Right cardiac atrium (tissue), 5 donors: Measurements from ENCODE around the gene SESN1. TPM values are rescaled to one million over a fixed set of nuclear protein-coding genes. Genes with fewer than 3 reads are reported as not detected.
A peak's percentile ranks its signal among the peaks of the same experiment; 100 is the strongest.
"Not testable (repeated sequence)": the region's sequence is repeated elsewhere in the genome, so short reads cannot be mapped to it uniquely, and the experiment has no call there.

Experiments
- ATAC-seq, 2 donors: fragments of 200-7000 bp; cut with Tn5 transposase; one replicate each; pipeline versions ENCODE4 v1.8.0 to v1.9.1; 2020; ENCODE audit warnings: moderate library complexity in 2 of 2, mild to moderate bottlenecking in 1 of 2
- DNase-seq, 3 donors: peaks; one replicate each; pipeline ENCODE4 v3.0.0-alpha.2; 2020
- H3K27ac ChIP-seq: one replicate; pipeline ENCODE4 v1.5.1; 2013; ENCODE audit warnings: mild to moderate bottlenecking, low read length, control low read depth, moderate library complexity
- H3K27me3 ChIP-seq: one replicate; pipeline ENCODE4 v1.6.1; 2013; ENCODE audit not compliant: control insufficient read depth, insufficient read depth
- H3K4me1 ChIP-seq: one replicate; pipeline ENCODE4 v1.6.1; 2013; ENCODE audit warnings: low read length; ENCODE audit not compliant: control insufficient read depth, insufficient read depth
- H3K4me3 ChIP-seq: one replicate; pipeline ENCODE4 v1.5.1; 2013; ENCODE audit warnings: low read length, control low read depth
- H3K9me3 ChIP-seq: one replicate; pipeline ENCODE4 v1.6.1; 2013; ENCODE audit warnings: low read length; ENCODE audit not compliant: control insufficient read depth
- WGBS: extraction: QIAGEN DNeasy Blood & Tissue Kit; methylation state at CpG from one replicate; pipeline ENCODE4 v1.1.7; 2013; 5-methylcytosine and 5-hydroxymethylcytosine counted together
- intact Hi-C, 4 donors: fragments of 100-400 bp; cut with DNase I; formaldehyde crosslinking; loops; one replicate each; pipeline versions ENCODE4 v1.11.0 to v1.14.0; 2022 to 2023
- polyA plus RNA-seq: library from polyadenylated mRNA; stranded (reverse); fragments of 200-250 nt; gene quantifications from one replicate; pipeline ENCODE4 v1.2.3, GENCODE V29; 2013
- total RNA-seq, 4 donors: library from RNA; stranded (reverse); fragmentation: NEBNext Ultra II Directional; extraction: Animal tissue kit (Norgen Biotek cat#: 25700); gene quantifications; one replicate each; pipeline ENCODE4 v1.2.1, GENCODE V29; 2021
- donor health status: healthy with polysubstance abuse.
- donor health status: DM: no; HTN: yes; CAD: no.
- donor health status: DM: no; HTN: no; CAD: no.
- donor health status: DM: no; HTN: yes; CAD: no; lungs with severe emphysema.
- donor health status: DM: yes; HTN: yes; CAD: no.

SESN1 gene
- total and polyA plus RNA-seq, 5 donors = 26.5 to 60.5 (median 40.8) TPM

GRCh38 chr6:109095036-109095834 lies 589 bp upstream of the SESN1 start, which contains the start of gene CEP57L1:
CEP57L1 (plus strand) TSS chr6:109095507; CDS start chr6:109145222, 49,715 bp downstream.
- ATAC-seq = peak; percentile 81 to 86
- DNase-seq = peak; percentile 100
- Histone ChIP-seq H3K9me3 (no peaks in the 10 kb centered on the region), H3K4me1 (peaks cover 3% of the 10 kb centered on the region), H3K27me3 (no peaks in the 10 kb centered on the region), H3K4me3 (peak within 1 kb of the TSS; percentile 85), H3K27ac (peak within 1 kb of the TSS; percentile 94)
- intact Hi-C loops = loop anchor here in 2 of 4 donors (10.0 kb wide), 1 partner anchor 290 kb away; the partner anchor contains the start of gene CD164 (in 2 of the 2)
- under 1% methylated on average over 49 of the region's 49 CpGs for WGBS

GRCh38 chr6:109093732-109094415 lies 772 bp downstream of the SESN1 start:
- no peak for ATAC-seq
- under 1% methylated on average over 19 of the region's 19 CpGs for WGBS
- intact Hi-C loops = loop anchor here in 2 of 4 donors (10.0 kb wide), 1 partner anchor 291 kb away; the partner anchor contains the start of gene CD164 (in 2 of the 2)

DNA sequence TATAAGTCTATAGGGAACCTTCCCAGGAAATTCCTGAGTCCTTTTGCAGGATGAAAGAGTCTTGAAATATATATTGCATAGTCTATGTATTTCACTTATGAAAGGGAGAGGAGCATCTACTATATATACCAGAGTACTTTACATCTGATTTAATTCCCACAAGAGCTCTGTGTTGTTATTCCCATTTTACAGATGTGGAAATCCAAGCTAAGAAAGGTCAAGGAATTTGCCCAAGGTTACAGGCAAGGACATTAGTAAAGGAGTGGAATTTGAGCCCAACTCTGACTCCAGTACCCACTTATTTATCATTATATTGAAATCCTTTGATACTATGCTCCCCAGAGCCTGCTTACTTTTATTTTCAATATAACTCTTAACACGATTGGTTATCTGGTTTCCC lies 2.6 kb downstream of the SESN1 start:
- no peak for DNase-seq
- 12% methylated on average over 1 of the region's 1 CpG for WGBS
- H3K27ac ChIP-seq = no peak overlapping the region
- H3K9me3 ChIP-seq = no peaks in the 10 kb centered on the region
- intact Hi-C loops = loop anchor here in 2 of 4 donors (10.0 kb wide), 1 partner anchor 293 kb away; the partner anchor contains the start of gene CD164 (in 2 of the 2)
- peaks cover 3% of the 10 kb centered on the region for H3K4me1 ChIP-seq
- peak overlapping the region; percentile 85 for H3K4me3 ChIP-seq
- no peaks in the 10 kb centered on the region for H3K27me3 ChIP-seq
- ATAC-seq = no peak

More at GRCh38 chr6:109093732-109094415, 772 bp downstream of the SESN1 start:
- Histone ChIP-seq H3K27ac (peak overlapping the region; percentile 82), H3K27me3 (no peaks in the 10 kb centered on the region), H3K9me3 (no peaks in the 10 kb centered on the region), H3K4me1 (peaks cover 3% of the 10 kb centered on the region), H3K4me3 (peak overlapping the region; percentile 85)
- no peak for DNase-seq

DNA sequence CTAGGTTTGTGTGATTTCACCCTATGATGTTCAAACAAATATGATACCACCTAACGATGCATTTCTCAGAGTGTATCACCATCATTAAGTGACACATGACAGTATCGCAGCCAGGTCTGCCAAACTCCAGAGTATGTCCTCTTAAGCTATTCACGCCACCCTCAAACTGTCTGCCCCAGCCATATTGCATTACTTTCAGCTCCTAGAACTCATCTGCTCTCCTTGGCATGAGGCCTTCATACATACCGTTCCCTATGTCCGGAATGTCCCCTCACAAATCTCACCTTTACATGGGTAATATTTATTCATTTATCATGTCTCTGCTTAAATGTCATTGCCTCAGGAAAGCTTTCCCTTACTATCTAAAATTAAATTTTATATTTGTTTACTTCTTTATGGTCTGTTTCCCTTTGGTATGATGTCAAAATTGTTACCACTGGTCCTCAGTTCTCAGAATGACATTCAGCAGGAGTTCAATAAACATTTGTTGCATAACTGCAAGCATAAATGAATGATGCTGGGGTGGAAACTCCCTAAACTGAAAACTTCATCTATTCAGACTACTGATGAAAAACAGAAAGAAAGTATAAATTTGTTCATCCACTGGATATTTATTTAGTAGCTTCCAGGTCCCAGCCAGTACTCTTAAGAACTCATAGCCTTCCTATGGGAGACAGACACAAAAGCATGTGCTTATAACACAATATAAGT lies 3.2 kb downstream of the SESN1 start:
- Histone ChIP-seq H3K9me3 (no peaks in the 10 kb centered on the region), H3K27ac (peak overlapping the region; percentile 39), H3K4me3 (peak overlapping the region; percentile 85), H3K4me1 (peaks cover 3% of the 10 kb centered on the region), H3K27me3 (no peaks in the 10 kb centered on the region)
- no peak for DNase-seq
- intact Hi-C loops = loop anchor here in 2 of 4 donors (10.0 kb wide), 1 partner anchor 293 kb away; the partner anchor contains the start of gene CD164 (in 2 of the 2)
- WGBS = 73% methylated on average over 5 of the region's 5 CpGs
- ATAC-seq = no peak

- intact Hi-C loops = no loop called here
- DNase-seq (no peak), ATAC-seq (no peak)
- WGBS = 73% methylated on average over 1 of the region's 1 CpG
- Histone ChIP-seq H3K4me3 (peak overlapping the region; percentile 35), H3K9me3 (no peaks in the 10 kb centered on the region), H3K27ac (no peak overlapping the region), H3K4me1 (peaks cover 5% of the 10 kb centered on the region), H3K27me3 (no peaks in the 10 kb centered on the region)
These were observed 5.7 kb downstream of the SESN1 start for GRCh38 chr6:109088995-109089394.

DNA sequence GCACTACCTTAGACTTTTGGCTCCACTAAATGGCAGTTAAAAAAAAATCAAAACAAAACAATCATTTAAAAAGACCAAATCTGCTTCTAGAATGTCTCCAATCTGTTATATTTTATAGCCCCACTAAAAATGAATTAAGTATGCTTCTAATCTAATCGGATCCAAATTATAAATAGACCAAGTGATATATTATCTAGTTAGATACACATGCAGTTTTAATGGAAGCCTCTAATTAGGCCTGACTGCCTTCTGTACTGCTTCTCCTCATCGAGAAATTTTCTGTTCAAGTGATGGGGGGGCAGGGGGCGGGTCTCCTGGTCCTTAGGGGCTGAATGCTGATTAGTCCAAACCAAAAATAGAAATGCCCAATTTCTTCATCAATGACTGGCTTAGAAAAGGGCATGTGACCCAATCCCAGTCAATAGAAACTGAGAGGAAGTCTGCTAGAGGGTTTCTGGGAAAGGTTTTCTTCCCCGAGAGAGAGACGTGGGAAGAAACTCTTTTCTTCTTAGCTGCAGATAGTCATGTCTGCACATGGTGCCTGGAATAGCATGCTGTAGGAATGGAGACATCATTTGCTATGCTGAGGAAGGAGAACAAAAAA lies 6.9 kb downstream of the SESN1 start:
- peaks cover 5% of the 10 kb centered on the region for H3K4me1 ChIP-seq
- 45% methylated on average over 5 of the region's 5 CpGs for WGBS
- no peak overlapping the region for H3K4me3 ChIP-seq
- H3K27me3 ChIP-seq = no peaks in the 10 kb centered on the region
- intact Hi-C loops = no loop called here
- ATAC-seq = no peak
- DNase-seq = no peak
- no peaks in the 10 kb centered on the region for H3K9me3 ChIP-seq
- H3K27ac ChIP-seq = no peak overlapping the region

- H3K4me3 ChIP-seq, ATAC-seq, DNase-seq, H3K9me3 ChIP-seq, intact Hi-C loops, H3K4me1 ChIP-seq, H3K27me3 ChIP-seq: not testable (repeated sequence)
- 70% methylated on average over 8 of the region's 8 CpGs for WGBS
- peak overlapping the region; percentile 88 for H3K27ac ChIP-seq
These were observed 10.5 kb downstream of the SESN1 start for GRCh38 chr6:109084146-109084545.

GRCh38 chr6:109083657-109084056 lies 11.0 kb downstream of the SESN1 start:
- no peak overlapping the region for H3K27ac ChIP-seq
- H3K27me3 ChIP-seq = no peaks in the 10 kb centered on the region
- 63% methylated on average over 1 of the region's 1 CpG for WGBS
- peak; percentile 37 to 52 for ATAC-seq
- intact Hi-C loops = no loop called here
- DNase-seq = no peak
- no peak overlapping the region for H3K4me3 ChIP-seq
- peaks cover 7% of the 10 kb centered on the region for H3K4me1 ChIP-seq
- no peaks in the 10 kb centered on the region for H3K9me3 ChIP-seq

DNA sequence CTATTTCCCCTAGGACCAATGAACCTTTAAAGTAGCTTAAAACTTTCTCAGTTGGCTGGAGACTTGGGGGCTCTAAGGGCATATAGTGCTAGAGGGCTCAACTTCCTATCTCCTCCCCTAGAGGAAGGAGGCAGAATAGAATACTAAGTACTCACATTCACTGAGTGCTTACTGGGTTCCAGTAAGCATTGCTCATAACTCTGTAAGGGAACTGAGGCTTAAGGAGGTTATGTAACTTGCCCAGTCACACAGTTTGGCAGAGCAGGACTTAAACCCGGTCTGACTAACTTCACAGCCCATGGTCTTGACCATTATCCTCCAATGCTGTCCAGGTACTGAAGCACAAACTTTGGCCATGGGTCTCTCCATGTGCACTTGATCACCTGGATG lies 12.5 kb downstream of the SESN1 start:
- no peak overlapping the region for H3K4me3 ChIP-seq
- H3K27ac ChIP-seq = peak overlapping the region; percentile 89
- H3K4me1 ChIP-seq = peaks cover 7% of the 10 kb centered on the region
- no peaks in the 10 kb centered on the region for H3K27me3 ChIP-seq
- ATAC-seq = peak in 1 of 2 donors; percentile 47
- DNase-seq = no peak
- 94% methylated on average over 1 of the region's 1 CpG for WGBS
- no peaks in the 10 kb centered on the region for H3K9me3 ChIP-seq
- intact Hi-C loops = no loop called here

GRCh38 chr6:109081516-109082187 lies 13.0 kb downstream of the SESN1 start:
- peaks cover 7% of the 10 kb centered on the region for H3K4me1 ChIP-seq
- intact Hi-C loops = no loop called here
- no peak for ATAC-seq

More at GRCh38 chr6:109081516-109082187, 13.0 kb downstream of the SESN1 start:
- Histone ChIP-seq H3K9me3 (no peaks in the 10 kb centered on the region), H3K27me3 (no peaks in the 10 kb centered on the region), H3K27ac (peak overlapping the region; percentile 52), H3K4me3 (no peak overlapping the region)
- DNase-seq = no peak
- 75% methylated on average over 4 of the region's 4 CpGs for WGBS
